Fibroblast of lung (primary cell): ENCODE data around the gene SELENOH. TPM values are rescaled to one million over a fixed set of nuclear protein-coding genes. Genes with fewer than 3 reads are reported as not detected.

ENCODE experiments used
- DNase-seq, 2 donors: peaks; one replicate each; pipeline versions ENCODE4 v3.0.0 to v3.0.0-alpha.2; 2010; ENCODE audit warnings: low read depth in 2 of 2
- H2AFZ ChIP-seq: 2 replicates; pipeline ENCODE4 v1.5.1; 2012; ENCODE audit warnings: low read length, control low read depth, inconsistent platforms
- H3K27ac ChIP-seq: 2 replicates; pipeline ENCODE4 v1.5.1; 2011; ENCODE audit warnings: low read length, control low read depth; ENCODE audit not compliant: insufficient read depth
- H3K27me3 ChIP-seq: 2 replicates; pipeline ENCODE4 v1.5.1; 2011; ENCODE audit warnings: mild to moderate bottlenecking, low read length; ENCODE audit not compliant: control insufficient read depth, insufficient read depth
- H3K36me3 ChIP-seq: 2 replicates; pipeline ENCODE4 v1.5.1; 2011; ENCODE audit warnings: low read length; ENCODE audit not compliant: control insufficient read depth, insufficient read depth
- H3K4me1 ChIP-seq: 2 replicates; pipeline ENCODE4 v1.5.1; 2011; ENCODE audit warnings: low read length; ENCODE audit not compliant: control insufficient read depth, insufficient read depth; ENCODE audit errors: extremely low read depth
- H3K4me2 ChIP-seq: 2 replicates; pipeline ENCODE4 v1.5.1; 2011; ENCODE audit warnings: low read length, control low read depth; ENCODE audit not compliant: insufficient read depth; ENCODE audit errors: extremely low read depth
- H3K4me3 ChIP-seq, 4 experiments: fragments of 200-600 bp in 1 of 4; sonication (generic) in 1 of 4; replicated peaks in 1 of 4; 2 replicates each; pipeline ENCODE4 v1.5.1; 2011 to 2016; ENCODE audit warnings: low read length in 4 of 4, low read depth in 3 of 4, mild to moderate bottlenecking in 3 of 4, control low read depth in 2 of 4, inconsistent platforms in 1 of 4, mixed read lengths in 1 of 4; ENCODE audit not compliant: insufficient read depth in 1 of 4; ENCODE audit errors: control extremely low read depth in 1 of 4
- H3K79me2 ChIP-seq: 2 replicates; pipeline ENCODE4 v1.5.1; 2012; ENCODE audit warnings: mild to moderate bottlenecking, low read length, inconsistent platforms; ENCODE audit not compliant: control insufficient read depth, insufficient read depth
- H3K9ac ChIP-seq: 2 replicates; pipeline ENCODE4 v1.5.1; 2011; ENCODE audit warnings: mild to moderate bottlenecking, low read length, control low read depth; ENCODE audit not compliant: insufficient read depth
- H3K9me3 ChIP-seq: 2 replicates; pipeline ENCODE4 v1.5.1; 2012; ENCODE audit warnings: low read depth, low read length; ENCODE audit not compliant: control insufficient read depth, insufficient read depth
- H4K20me1 ChIP-seq: 2 replicates; pipeline ENCODE4 v1.5.1; 2011; ENCODE audit warnings: low read length; ENCODE audit not compliant: control insufficient read depth, insufficient read depth; ENCODE audit errors: extremely low read depth
- CTCF ChIP-seq, 2 donors: IDR thresholded peaks in 1 of 2; conservative IDR thresholded peaks in 1 of 2; 1 replicate in 1 of 2; 2 replicates in 1 of 2; pipeline ENCODE4 v1.5.1; 2011 to 2012; ENCODE audit warnings: low read length in 2 of 2, control low read depth in 1 of 2, inconsistent platforms in 1 of 2, low read depth in 1 of 2, mild to moderate bottlenecking in 1 of 2
- EZH2 ChIP-seq: IDR thresholded peaks from 2 replicates; pipeline ENCODE4 v1.5.1; 2012; ENCODE audit warnings: low read length, control low read depth, mild to moderate bottlenecking; ENCODE audit errors: missing control alignments
- polyA plus RNA-seq, 2 donors: library from polyadenylated mRNA; depleted of rRNA in 1 of 2; stranded (reverse) in 1 of 2; unstranded in 1 of 2; fragments of >200 nt; gene quantifications; 2 replicates each; pipeline ENCODE4 v1.2.1, GENCODE V29; 2011 to 2012; ENCODE audit warnings: missing spikeins in 1 of 2
- total RNA-seq: library from RNA; depleted of rRNA; stranded (reverse); fragments of >200 nt; gene quantifications from 2 replicates; pipeline ENCODE4 v1.2.1, GENCODE V29; 2014

Gene SELENOH
- total and polyA plus RNA-seq, 2 donors (not counting 1 experiment from before 2014, with no cell fraction given) = 73.3 to 99.1 TPM

GRCh38 chr11:57787920-57788702 is 46.8 kb downstream of the SELENOH start:
- no peak for DNase-seq
- Histone ChIP-seq H3K27ac (no peak overlapping the region), H4K20me1 (no peaks in the 10 kb centered on the region), H3K9me3 (no peaks in the 10 kb centered on the region), H3K4me3 (no peak overlapping the region), H3K36me3 (peaks cover 7% of the 10 kb centered on the region), H3K27me3 (no peaks in the 10 kb centered on the region), H3K9ac (no peak overlapping the region), H3K4me1 (peaks cover 6% of the 10 kb centered on the region), H3K4me2 (no peak overlapping the region), H2AFZ (no peak overlapping the region), H3K79me2 (peaks cover 89% of the 10 kb centered on the region)
- TF ChIP-seq CTCF (conservative IDR thresholded peaks at IDR 0.05 in 1 of 2, IDR thresholded peaks at IDR 0.05 in 1 of 2; ENCODE audit: low read depth in 1 of 2, low read length in 2 of 2) = no peak
- TF ChIP-seq EZH2 = no peak

- H3K4me3 ChIP-seq = no peak overlapping the region
- no peaks in the 10 kb centered on the region for H4K20me1 ChIP-seq
- H3K27ac ChIP-seq = no peak overlapping the region
Measured at GRCh38 chr11:57788703-57789088, 47.4 kb downstream of the SELENOH start.

More at GRCh38 chr11:57788703-57789088, 47.4 kb downstream of the SELENOH start:
- no peaks in the 10 kb centered on the region for H3K9me3 ChIP-seq
- peaks cover 6% of the 10 kb centered on the region for H3K4me1 ChIP-seq
- peaks cover 7% of the 10 kb centered on the region for H3K36me3 ChIP-seq
- no peak overlapping the region for H3K9ac ChIP-seq
- H3K4me2 ChIP-seq = no peak overlapping the region
- DNase-seq = no peak
- TF ChIP-seq CTCF (conservative IDR thresholded peaks at IDR 0.05 in 1 of 2, IDR thresholded peaks at IDR 0.05 in 1 of 2; ENCODE audit: low read depth in 1 of 2, low read length in 2 of 2) (no peak), EZH2 (no peak)
- peaks cover 91% of the 10 kb centered on the region for H3K79me2 ChIP-seq
- no peaks in the 10 kb centered on the region for H3K27me3 ChIP-seq
- no peak overlapping the region for H2AFZ ChIP-seq
